Activated naive CD4-positive, alpha-beta T cell treated with anti-CD3 and anti-CD28 coated beads, Interleukin-2, amount 50 U/mL, for 16 hours (primary cell): Measurements from ENCODE around the gene COPS8.

Experiments
- DNase-seq: peaks from one replicate; pipeline ENCODE4 v3.0.0-alpha.2; 2020

COPS8 gene

GRCh38 chr2:237066396-237066795, 19.3 kb upstream of the COPS8 start:
- no peak for DNase-seq

- DNase-seq = no peak
Measured at GRCh38 chr2:237068005-237068576, 17.6 kb upstream of the COPS8 start.

GRCh38 chr2:237072067-237072931, 13.4 kb upstream of the COPS8 start:
- peak; percentile 64 for DNase-seq

- no peak for DNase-seq
Measured at GRCh38 chr2:237073552-237073951, 12.1 kb upstream of the COPS8 start.

- DNase-seq = no peak
Measured at GRCh38 chr2:237074211-237074993, 11.3 kb upstream of the COPS8 start.

GRCh38 chr2:237075749-237076599, 9.7 kb upstream of the COPS8 start:
- DNase-seq = no peak

- DNase-seq = no peak
Measured at GRCh38 chr2:237081596-237081995, 4.1 kb upstream of the COPS8 start.

- DNase-seq = no peak
Measured at GRCh38 chr2:237083026-237083425, 2.7 kb upstream of the COPS8 start.

- DNase-seq = no peak
Measured at GRCh38 chr2:237084444-237084843, 1.2 kb upstream of the COPS8 start.

- DNase-seq = no peak
Measured at GRCh38 chr2:237090906-237091305, 5.2 kb downstream of the COPS8 start.

- DNase-seq = no peak
Measured at GRCh38 chr2:237091779-237092436, 6.2 kb downstream of the COPS8 start.

- DNase-seq = no peak
Measured at GRCh38 chr2:237092506-237092905, 6.8 kb downstream of the COPS8 start.

- DNase-seq = no peak
Measured at GRCh38 chr2:237092920-237093781, 7.5 kb downstream of the COPS8 start.

- no peak for DNase-seq
Measured at GRCh38 chr2:237096201-237096600, 10.5 kb downstream of the COPS8 start.

- DNase-seq = no peak
Measured at GRCh38 chr2:237096911-237097310, 11.2 kb downstream of the COPS8 start.

- no peak for DNase-seq
Measured at GRCh38 chr2:237097326-237097910, 11.7 kb downstream of the COPS8 start.

GRCh38 chr2:237097911-237098702, 12.4 kb downstream of the COPS8 start:
- no peak for DNase-seq

GRCh38 chr2:237099804-237100203, 14.1 kb downstream of the COPS8 start:
- no peak for DNase-seq

- no peak for DNase-seq
Measured at GRCh38 chr2:237101118-237101979, 15.7 kb downstream of the COPS8 start.
